Ovary (tissue), 9 donors: ENCODE measurements around the gene THTPA. TPM values are rescaled to one million over a fixed set of nuclear protein-coding genes. Genes with fewer than 3 reads are reported as not detected.

Experiments used
- DNase-seq, 5 donors: peaks; one replicate each; pipeline ENCODE4 v3.0.0-alpha.2; 2019 to 2020
- H3K27ac ChIP-seq, 2 donors: fragments of 200-600 bp; one replicate each; pipeline versions ENCODE4 v1.5.1 to v1.8.0; 2019 to 2022
- H3K27me3 ChIP-seq: fragments of 200-600 bp; one replicate; pipeline ENCODE4 v1.8.0; 2022
- H3K36me3 ChIP-seq: fragments of 200-600 bp; sonication (generic); one replicate; pipeline ENCODE4 v1.5.1; 2019
- H3K4me1 ChIP-seq: one replicate; pipeline ENCODE4 v1.8.1; 2013; ENCODE audit warnings: mild to moderate bottlenecking, moderate library complexity; ENCODE audit not compliant: insufficient read depth
- H3K4me3 ChIP-seq: fragments of 200-600 bp; sonication (generic); one replicate; pipeline ENCODE4 v1.5.1; 2017
- H3K9me3 ChIP-seq, 2 donors: fragments of 200-600 bp in 1 of 2; sonication (generic) in 1 of 2; one replicate each; pipeline versions ENCODE4 v1.5.1 to v1.8.1; 2013 to 2019; ENCODE audit warnings: mild to moderate bottlenecking in 1 of 2, moderate library complexity in 1 of 2
- CTCF ChIP-seq, 3 donors: fragments of 450-650 bp in 2 of 3; fragments of 200-600 bp in 1 of 3; IDR thresholded peaks; one replicate each; pipeline versions ENCODE4 v1.5.1 to v1.8.0; 2016 to 2022; ENCODE audit warnings: antibody characterized with exemption in 3 of 3, mild to moderate bottlenecking in 1 of 3
- EP300 ChIP-seq: sonication (generic); formaldehyde crosslinking; IDR thresholded peaks from one replicate; pipeline ENCODE4 v1.6.1; 2017; ENCODE audit warnings: antibody characterized with exemption
- POLR2A ChIP-seq: fragments of 450-650 bp; IDR thresholded peaks from one replicate; pipeline ENCODE4 v1.6.1; 2017; ENCODE audit warnings: antibody characterized with exemption, mild to moderate bottlenecking, moderate library complexity
- WGBS, 3 donors: extraction: QIAGEN DNeasy Blood & Tissue Kit in 1 of 3; methylation state at CpG; one replicate each; pipeline versions ENCODE4 v1.1.5 to v1.1.7; 2013 to 2017; 5-methylcytosine and 5-hydroxymethylcytosine counted together
- intact Hi-C, 4 donors: fragments of 100-400 bp; cut with DNase I; formaldehyde crosslinking; loops; one replicate each; pipeline versions ENCODE4 v1.11.0 to v1.15.1; 2022 to 2023
- polyA plus RNA-seq, 2 donors: library from polyadenylated mRNA; stranded (reverse); fragments of 200-250 nt in 1 of 2; fragments of 350-450 nt in 1 of 2; fragmentation: Illumina TruSeq in 1 of 2; extraction: RNeasy Lipid Tissue Mini Kit (QIAGEN cat#74804) in 1 of 2; gene quantifications; one replicate each; pipeline ENCODE4 v1.2.3, GENCODE V29; 2013 to 2014
- total RNA-seq, 7 donors: library from RNA; depleted of rRNA in 2 of 7; stranded (reverse); fragments of >200 nt in 2 of 7; fragmentation: NEBNext Ultra II Directional in 3 of 7; extraction: Animal tissue kit (Norgen Biotek cat#: 25700) in 3 of 7; gene quantifications; one replicate each; pipeline versions ENCODE4 v1.1.0 to v1.2.4, GENCODE V29; 2016 to 2023
- donor health status: DM: no; HTN: no; CAD: no; lungs with moderate emphysema.
- donor health status: DM: no; HTN: no; CAD: no.
- donor health status: Bipolar disorder and iron deficiency.
- donor health status: DM: yes; HTN: yes; CAD: no.
- donor health status: DM: no; HTN: no; CAD: no.
- donor health status: DM: yes; HTN: yes; CAD: no.

THTPA gene
- total and polyA plus RNA-seq, 9 donors = 11.5 to 22.3 (median 19.4) TPM

GRCh38 chr14:23537351-23538049 is 18.6 kb upstream of the THTPA start:
- intact Hi-C loops = loop anchor here in 2 of 4 donors (5.0 to 10.0 kb wide), 2 partner anchors 53 to 55 kb away; no protein-coding TSS in a partner anchor
- H3K4me1 ChIP-seq = no peaks in the 10 kb centered on the region
- DNase-seq = no peak
- no peaks in the 10 kb centered on the region for H3K36me3 ChIP-seq
- H3K27me3 ChIP-seq = no peaks in the 10 kb centered on the region
- H3K27ac ChIP-seq = no peak overlapping the region
- 66 to 68% (median 67%) methylated on average over 13 of the region's 13 CpGs for WGBS, 3 donors
- no peaks in the 10 kb centered on the region for H3K9me3 ChIP-seq
- H3K4me3 ChIP-seq = no peak overlapping the region
- TF ChIP-seq POLR2A = no peak
- TF ChIP-seq EP300 = no peak
- TF ChIP-seq CTCF (IDR thresholded peaks at IDR 0.05) = no peak

- TF ChIP-seq POLR2A (no peak), EP300 (no peak), CTCF (IDR thresholded peaks at IDR 0.05) (no peak)
- DNase-seq = no peak
- H3K4me1 ChIP-seq = no peaks in the 10 kb centered on the region
- no peaks in the 10 kb centered on the region for H3K9me3 ChIP-seq
- no peaks in the 10 kb centered on the region for H3K27me3 ChIP-seq
- no peaks in the 10 kb centered on the region for H3K36me3 ChIP-seq
- 65 to 75% (median 71%) methylated on average over 10 of the region's 10 CpGs for WGBS, 3 donors
- no peak overlapping the region for H3K4me3 ChIP-seq
- intact Hi-C loops = loop anchor here in 2 of 4 donors (5.0 to 10.0 kb wide), 2 partner anchors 53 to 56 kb away; no protein-coding TSS in a partner anchor
- no peak overlapping the region for H3K27ac ChIP-seq
Observed at GRCh38 chr14:23538050-23538718, 17.9 kb upstream of the THTPA start.

- intact Hi-C loops = loop anchor here in 2 of 4 donors (5.0 to 10.0 kb wide), 2 partner anchors 54 to 56 kb away; no protein-coding TSS in a partner anchor
- 36 to 46% (median 43%) methylated on average over 7 of the region's 7 CpGs for WGBS, 3 donors
- no peak overlapping the region for H3K4me3 ChIP-seq
- H3K4me1 ChIP-seq = no peaks in the 10 kb centered on the region
- TF ChIP-seq EP300 (no peak), POLR2A (no peak), CTCF (IDR thresholded peaks at IDR 0.05) (no peak)
- H3K27ac ChIP-seq = no peak overlapping the region
- H3K36me3 ChIP-seq = no peaks in the 10 kb centered on the region
- H3K9me3 ChIP-seq = no peaks in the 10 kb centered on the region
- no peak for DNase-seq
- no peaks in the 10 kb centered on the region for H3K27me3 ChIP-seq
Observed at GRCh38 chr14:23538785-23539184, 17.3 kb upstream of the THTPA start.

GRCh38 chr14:23539248-23540140 is 16.6 kb upstream of the THTPA start:
- WGBS, 3 donors = 37 to 42% (median 38%) methylated on average over 10 of the region's 10 CpGs
- peak in 1 of 5 donors; percentile 40 for DNase-seq
- intact Hi-C loops = loop anchor here in 3 of 4 donors (5.0 to 10.0 kb wide), 2 partner anchors 55 to 57 kb away; no protein-coding TSS in a partner anchor

More at GRCh38 chr14:23539248-23540140, 16.6 kb upstream of the THTPA start:
- H3K9me3 ChIP-seq = no peaks in the 10 kb centered on the region
- TF ChIP-seq CTCF (IDR thresholded peaks at IDR 0.05) (peak; percentile 42 to 55 (median 42)), EP300 (no peak)
- no peak overlapping the region for H3K4me3 ChIP-seq
- no peaks in the 10 kb centered on the region for H3K36me3 ChIP-seq
- H3K27ac ChIP-seq = no peak overlapping the region
- H3K4me1 ChIP-seq = no peaks in the 10 kb centered on the region
- H3K27me3 ChIP-seq = no peaks in the 10 kb centered on the region
